Measurements from ENCODE around the gene MAF.

The MAF gene

GRCh38 chr16:79628501-79628975 lies 28.0 kb upstream of the MAF start:
- no peak for TF ChIP-seq JUND (IDR thresholded peaks at IDR 0.05; ENCODE audit: low read depth)
- in situ Hi-C loops (cut with HindIII; ENCODE audit: low pct_unique_long_range_greater_than_20kb, low sequenced_read_pairs), result no loop called here

GRCh38 chr16:79627092-79627491 lies 26.6 kb upstream of the MAF start:
- DNase-seq (ENCODE audit: low read depth in 1 of 2, low spot score in 1 of 2), result no peak
- TF ChIP-seq JUND (IDR thresholded peaks at IDR 0.05; ENCODE audit: low read depth), result no peak
- in situ Hi-C loops (cut with HindIII; ENCODE audit: low pct_unique_long_range_greater_than_20kb, low sequenced_read_pairs), result no loop called here

More at GRCh38 chr16:79628501-79628975, 28.0 kb upstream of the MAF start:
- no peak for DNase-seq (ENCODE audit: low read depth in 1 of 2, low spot score in 1 of 2)

GRCh38 chr16:79625738-79626137 lies 25.2 kb upstream of the MAF start:
- no peak for TF ChIP-seq JUND (IDR thresholded peaks at IDR 0.05; ENCODE audit: low read depth)
- DNase-seq (ENCODE audit: low read depth in 1 of 2, low spot score in 1 of 2), result no peak
- in situ Hi-C loops (cut with HindIII; ENCODE audit: low pct_unique_long_range_greater_than_20kb, low sequenced_read_pairs), result no loop called here

GRCh38 chr16:79623824-79624223 lies 23.3 kb upstream of the MAF start:
- in situ Hi-C loops (cut with HindIII; ENCODE audit: low pct_unique_long_range_greater_than_20kb, low sequenced_read_pairs), result no loop called here
- no peak for DNase-seq (ENCODE audit: low read depth in 1 of 2, low spot score in 1 of 2)
- TF ChIP-seq JUND (IDR thresholded peaks at IDR 0.05; ENCODE audit: low read depth), result no peak

GRCh38 chr16:79623062-79623461 lies 22.5 kb upstream of the MAF start:
- in situ Hi-C loops (cut with HindIII; ENCODE audit: low pct_unique_long_range_greater_than_20kb, low sequenced_read_pairs), result no loop called here
- no peak for DNase-seq (ENCODE audit: low read depth in 1 of 2, low spot score in 1 of 2)
- no peak for TF ChIP-seq JUND (IDR thresholded peaks at IDR 0.05; ENCODE audit: low read depth)

GRCh38 chr16:79621027-79621426 lies 20.5 kb upstream of the MAF start:
- no peak for TF ChIP-seq JUND (IDR thresholded peaks at IDR 0.05; ENCODE audit: low read depth)
- DNase-seq (ENCODE audit: low read depth in 1 of 2, low spot score in 1 of 2), result no peak
- in situ Hi-C loops (cut with HindIII; ENCODE audit: low pct_unique_long_range_greater_than_20kb, low sequenced_read_pairs), result no loop called here

GRCh38 chr16:79618692-79619050 lies 18.1 kb upstream of the MAF start:
- TF ChIP-seq JUND (IDR thresholded peaks at IDR 0.05; ENCODE audit: low read depth), result no peak
- in situ Hi-C loops (cut with HindIII; ENCODE audit: low pct_unique_long_range_greater_than_20kb, low sequenced_read_pairs), result no loop called here
- no peak for DNase-seq (ENCODE audit: low read depth in 1 of 2, low spot score in 1 of 2)

GRCh38 chr16:79618041-79618691 lies 17.6 kb upstream of the MAF start:
- in situ Hi-C loops (cut with HindIII; ENCODE audit: low pct_unique_long_range_greater_than_20kb, low sequenced_read_pairs), result no loop called here
- no peak for TF ChIP-seq JUND (IDR thresholded peaks at IDR 0.05; ENCODE audit: low read depth)
- DNase-seq (ENCODE audit: low read depth in 1 of 2, low spot score in 1 of 2), result no peak

GRCh38 chr16:79613009-79613408 lies 12.5 kb upstream of the MAF start:
- in situ Hi-C loops (cut with HindIII; ENCODE audit: low pct_unique_long_range_greater_than_20kb, low sequenced_read_pairs), result no loop called here

GRCh38 chr16:79612207-79612606 lies 11.7 kb upstream of the MAF start:
- in situ Hi-C loops (cut with HindIII; ENCODE audit: low pct_unique_long_range_greater_than_20kb, low sequenced_read_pairs), result no loop called here

More at GRCh38 chr16:79613009-79613408, 12.5 kb upstream of the MAF start:
- no peak for TF ChIP-seq JUND (IDR thresholded peaks at IDR 0.05; ENCODE audit: low read depth)
- no peak for DNase-seq (ENCODE audit: low read depth in 1 of 2, low spot score in 1 of 2)

GRCh38 chr16:79610771-79611170 lies 10.2 kb upstream of the MAF start:
- in situ Hi-C loops (cut with HindIII; ENCODE audit: low pct_unique_long_range_greater_than_20kb, low sequenced_read_pairs), result no loop called here
- no peak for TF ChIP-seq JUND (IDR thresholded peaks at IDR 0.05; ENCODE audit: low read depth)
- no peak for DNase-seq (ENCODE audit: low read depth in 1 of 2, low spot score in 1 of 2)

More at GRCh38 chr16:79612207-79612606, 11.7 kb upstream of the MAF start:
- no peak for DNase-seq (ENCODE audit: low read depth in 1 of 2, low spot score in 1 of 2)
- TF ChIP-seq JUND (IDR thresholded peaks at IDR 0.05; ENCODE audit: low read depth), result no peak

GRCh38 chr16:79609861-79610260 lies 9.3 kb upstream of the MAF start:
- no peak for DNase-seq (ENCODE audit: low read depth in 1 of 2, low spot score in 1 of 2)
- TF ChIP-seq JUND (IDR thresholded peaks at IDR 0.05; ENCODE audit: low read depth), result no peak
- in situ Hi-C loops (cut with HindIII; ENCODE audit: low pct_unique_long_range_greater_than_20kb, low sequenced_read_pairs), result no loop called here

- in situ Hi-C loops (cut with HindIII; ENCODE audit: low pct_unique_long_range_greater_than_20kb, low sequenced_read_pairs), result no loop called here
- no peak for TF ChIP-seq JUND (IDR thresholded peaks at IDR 0.05; ENCODE audit: low read depth)
- DNase-seq (ENCODE audit: low read depth in 1 of 2, low spot score in 1 of 2), result no peak
These were observed 8.4 kb upstream of the MAF start for GRCh38 chr16:79608976-79609375.

GRCh38 chr16:79607587-79607986 lies 7.0 kb upstream of the MAF start:
- in situ Hi-C loops (cut with HindIII; ENCODE audit: low pct_unique_long_range_greater_than_20kb, low sequenced_read_pairs), result no loop called here

More at GRCh38 chr16:79607587-79607986, 7.0 kb upstream of the MAF start:
- TF ChIP-seq JUND (IDR thresholded peaks at IDR 0.05; ENCODE audit: low read depth), result no peak
- DNase-seq (ENCODE audit: low read depth in 1 of 2, low spot score in 1 of 2), result no peak

Measured in T47D (cell line).